ENCODE measurements around the gene DDX56.

The DDX56 gene

GRCh38 chr7:44537442-44537841, 36.3 kb downstream of the DDX56 start:
- Mint-ChIP-seq H3K9me3 (no peaks in the 10 kb centered on the region), H3K36me3 (ENCODE audit: low read depth) (no peaks in the 10 kb centered on the region), H3K27ac (no peak overlapping the region), H3K27me3 (ENCODE audit: low read depth, poor library complexity) (peaks cover 13% of the 10 kb centered on the region), H3K4me3 (peak overlapping the region; percentile 28), H3K4me1 (peaks cover 4% of the 10 kb centered on the region)
- DNase-seq, result no peak
- no peak for TF ChIP-seq CTCF (IDR thresholded peaks at IDR 0.05)

GRCh38 chr7:44536090-44536489, 37.6 kb downstream of the DDX56 start:
- no peaks in the 10 kb centered on the region for H3K9me3 Mint-ChIP-seq
- no peak for DNase-seq
- H3K27ac Mint-ChIP-seq, result no peak overlapping the region
- no peak for TF ChIP-seq CTCF (IDR thresholded peaks at IDR 0.05)
- H3K36me3 Mint-ChIP-seq (ENCODE audit: low read depth), result no peaks in the 10 kb centered on the region
- H3K4me3 Mint-ChIP-seq, result no peak overlapping the region
- peaks cover 15% of the 10 kb centered on the region for H3K27me3 Mint-ChIP-seq (ENCODE audit: low read depth, poor library complexity)
- peaks cover 4% of the 10 kb centered on the region for H3K4me1 Mint-ChIP-seq

- no peak for DNase-seq
- H3K27me3 Mint-ChIP-seq (ENCODE audit: low read depth, poor library complexity), result peaks cover 19% of the 10 kb centered on the region
Measured at GRCh38 chr7:44535348-44536064, 38.2 kb downstream of the DDX56 start.

GRCh38 chr7:44534501-44534900, 39.2 kb downstream of the DDX56 start:
- peaks cover 19% of the 10 kb centered on the region for H3K27me3 Mint-ChIP-seq (ENCODE audit: low read depth, poor library complexity)
- no peak overlapping the region for H3K4me3 Mint-ChIP-seq
- H3K36me3 Mint-ChIP-seq (ENCODE audit: low read depth), result no peaks in the 10 kb centered on the region
- H3K9me3 Mint-ChIP-seq, result peaks cover 6% of the 10 kb centered on the region
- H3K27ac Mint-ChIP-seq, result no peak overlapping the region
- peak; percentile 61 for DNase-seq
- peak; percentile 61 for TF ChIP-seq CTCF (IDR thresholded peaks at IDR 0.05)
- H3K4me1 Mint-ChIP-seq, result peaks cover 4% of the 10 kb centered on the region

More at GRCh38 chr7:44535348-44536064, 38.2 kb downstream of the DDX56 start:
- no peak overlapping the region for H3K27ac Mint-ChIP-seq
- H3K9me3 Mint-ChIP-seq, result peaks cover 2% of the 10 kb centered on the region
- H3K4me3 Mint-ChIP-seq, result no peak overlapping the region
- TF ChIP-seq CTCF (IDR thresholded peaks at IDR 0.05), result no peak
- no peaks in the 10 kb centered on the region for H3K36me3 Mint-ChIP-seq (ENCODE audit: low read depth)
- H3K4me1 Mint-ChIP-seq, result peaks cover 4% of the 10 kb centered on the region

- peaks cover 7% of the 10 kb centered on the region for H3K9me3 Mint-ChIP-seq
- no peaks in the 10 kb centered on the region for H3K36me3 Mint-ChIP-seq (ENCODE audit: low read depth)
- peaks cover 21% of the 10 kb centered on the region for H3K27me3 Mint-ChIP-seq (ENCODE audit: low read depth, poor library complexity)
- DNase-seq, result no peak
- H3K27ac Mint-ChIP-seq, result no peak overlapping the region
- H3K4me1 Mint-ChIP-seq, result peaks cover 4% of the 10 kb centered on the region
- TF ChIP-seq CTCF (IDR thresholded peaks at IDR 0.05), result no peak
- H3K4me3 Mint-ChIP-seq, result no peak overlapping the region
Measured at GRCh38 chr7:44534087-44534486, 39.6 kb downstream of the DDX56 start.
